Stimulated activated CD8-positive, alpha-beta memory T cell treated with anti-CD3 and anti-CD28 coated beads, Interleukin-12 subunit alpha, Interleukin-12 subunit beta, amount 100 ng/mL, for 1 hour (primary cell): ENCODE results near the gene PDGFA.

ENCODE experiments used
- DNase-seq: peaks from one replicate; pipeline ENCODE4 v3.0.0-alpha.2; 2020; ENCODE audit warnings: low read depth

Gene PDGFA

GRCh38 chr7:503575-504111 lies 16.0 kb downstream of the PDGFA start:
- DNase-seq, result no peak

DNA sequence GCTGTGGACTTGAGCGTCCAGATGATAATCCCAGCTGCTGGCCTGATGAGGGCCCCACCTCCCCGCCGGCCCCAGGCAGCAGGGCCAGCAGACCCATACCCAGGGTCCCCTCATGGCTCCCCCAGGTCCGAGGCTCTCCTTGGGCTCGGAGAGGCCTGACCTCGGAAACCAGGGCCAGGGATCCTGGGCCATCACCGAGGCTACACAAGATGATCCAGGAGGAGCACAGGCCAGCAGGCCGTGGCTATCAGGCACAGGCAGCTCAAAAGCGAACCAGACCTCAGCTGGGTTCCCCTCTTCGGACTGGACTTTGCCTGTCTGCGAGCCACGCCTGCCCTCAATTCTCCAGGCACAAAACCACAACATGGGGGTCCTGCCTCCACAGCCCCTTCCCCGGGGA lies 17.4 kb downstream of the PDGFA start:
- DNase-seq, result no peak

DNA sequence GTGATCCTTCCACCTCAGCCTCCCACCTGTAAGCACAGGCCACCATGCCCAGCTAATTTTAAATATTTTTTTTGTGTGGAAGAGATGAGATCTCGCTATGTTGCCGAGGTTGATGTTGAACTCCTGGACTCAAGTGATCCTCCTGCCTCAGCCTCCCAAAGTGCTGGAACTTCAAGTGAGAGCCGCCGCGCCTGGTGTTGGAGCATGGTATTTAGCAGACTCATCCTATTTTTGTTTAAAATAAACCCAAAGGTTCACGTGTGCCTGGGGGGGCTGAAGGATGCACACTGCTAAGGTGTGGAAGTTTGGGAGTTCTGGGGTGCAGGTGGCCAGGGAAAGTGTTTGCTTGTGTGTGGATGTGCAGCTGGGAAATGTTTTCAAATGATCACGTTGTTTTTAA lies 18.1 kb downstream of the PDGFA start:
- DNase-seq, result no peak

- DNase-seq, result no peak
These were observed 18.9 kb downstream of the PDGFA start for GRCh38 chr7:500521-501420.

GRCh38 chr7:499853-500485 lies 19.7 kb downstream of the PDGFA start:
- no peak for DNase-seq

GRCh38 chr7:498678-499641 lies 20.7 kb downstream of the PDGFA start:
- DNase-seq, result no peak

DNA sequence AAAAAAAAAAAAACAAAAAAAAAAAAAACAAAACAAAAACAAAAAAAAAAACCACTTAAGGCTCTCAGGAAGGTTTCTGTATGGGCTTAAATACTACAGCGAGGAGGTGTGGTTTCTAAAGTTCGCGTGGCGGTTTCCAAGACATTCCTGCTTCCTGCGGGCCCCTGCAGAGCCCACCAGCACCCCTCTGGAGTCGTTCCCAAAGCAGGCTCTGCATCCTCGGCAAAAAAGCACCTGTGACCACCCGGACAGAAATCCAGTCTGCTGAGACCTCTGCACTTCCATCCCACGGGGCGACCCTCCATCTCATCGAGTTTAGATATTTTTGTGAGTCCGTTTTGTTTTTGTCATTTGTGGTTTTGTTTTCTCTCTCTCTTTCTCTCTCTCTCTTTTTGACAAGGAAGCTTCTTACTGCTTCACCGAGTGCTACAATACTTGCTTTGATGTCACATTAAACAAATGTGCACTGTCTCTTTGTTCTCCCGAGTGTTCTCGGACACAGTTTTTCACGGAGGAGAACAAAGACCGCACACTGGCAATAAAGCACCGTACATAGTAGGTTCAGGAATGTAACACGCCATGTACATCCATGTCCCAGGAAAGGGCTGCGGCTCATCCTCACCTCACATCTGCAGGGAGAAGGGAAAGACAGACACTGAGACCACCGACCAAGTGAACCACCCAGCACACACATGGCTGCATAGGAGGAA lies 21.5 kb downstream of the PDGFA start:
- DNase-seq, result no peak

GRCh38 chr7:497346-497745 lies 22.3 kb downstream of the PDGFA start:
- DNase-seq, result no peak

GRCh38 chr7:496528-497295 lies 22.9 kb downstream of the PDGFA start:
- DNase-seq, result no peak

DNA sequence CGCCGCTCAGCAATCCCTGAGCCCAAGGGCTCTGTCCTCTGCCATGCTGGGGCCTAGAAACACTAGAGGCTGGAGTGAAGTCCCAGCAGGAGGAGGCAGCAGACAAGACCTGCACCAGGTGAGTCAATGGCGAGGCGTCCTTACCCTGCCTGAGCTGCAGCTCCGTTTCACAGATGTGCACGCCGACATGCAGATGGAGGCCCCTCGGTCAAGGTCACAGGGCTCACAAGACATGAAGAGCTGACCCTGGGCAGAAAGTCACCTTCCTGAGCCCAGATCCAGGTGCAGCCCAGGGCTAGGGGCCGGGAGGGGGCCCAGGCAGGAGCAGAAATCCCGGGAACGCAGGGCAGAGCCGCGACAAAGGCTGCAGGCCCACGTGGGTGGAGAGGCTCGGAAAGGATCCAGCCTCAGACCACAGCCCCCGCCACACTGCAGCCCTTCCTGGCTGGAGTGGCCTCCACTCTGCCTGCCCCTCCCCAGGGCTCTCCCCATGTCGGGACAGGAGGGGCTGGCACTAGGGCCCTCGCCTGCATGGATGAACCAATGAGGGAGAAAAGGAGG lies 23.8 kb downstream of the PDGFA start:
- DNase-seq, result no peak

- no peak for DNase-seq
These were observed 24.3 kb downstream of the PDGFA start for GRCh38 chr7:495326-495725.

GRCh38 chr7:494906-495305 lies 24.7 kb downstream of the PDGFA start:
- no peak for DNase-seq

- no peak for DNase-seq
These were observed 25.4 kb downstream of the PDGFA start for GRCh38 chr7:494259-494687.

GRCh38 chr7:493661-494251 lies 25.9 kb downstream of the PDGFA start:
- no peak for DNase-seq

DNA sequence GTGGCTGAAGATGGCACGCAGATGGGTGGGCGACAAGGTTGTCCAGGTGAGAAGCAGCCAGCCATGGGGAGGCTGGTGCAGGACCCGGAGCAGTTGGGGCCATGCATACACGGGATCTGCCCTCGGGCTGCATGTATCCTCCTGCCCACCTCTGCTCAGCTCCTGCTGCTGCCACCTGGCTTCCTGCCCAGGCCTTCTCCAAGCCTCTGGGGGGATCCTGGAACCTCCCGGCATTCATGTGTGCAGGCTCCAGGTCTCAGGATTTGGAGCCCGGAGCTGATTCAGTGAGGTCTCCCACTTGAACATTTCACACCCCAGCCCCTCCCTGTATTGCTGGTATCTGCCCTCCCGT lies 27.0 kb downstream of the PDGFA start:
- no peak for DNase-seq

DNA sequence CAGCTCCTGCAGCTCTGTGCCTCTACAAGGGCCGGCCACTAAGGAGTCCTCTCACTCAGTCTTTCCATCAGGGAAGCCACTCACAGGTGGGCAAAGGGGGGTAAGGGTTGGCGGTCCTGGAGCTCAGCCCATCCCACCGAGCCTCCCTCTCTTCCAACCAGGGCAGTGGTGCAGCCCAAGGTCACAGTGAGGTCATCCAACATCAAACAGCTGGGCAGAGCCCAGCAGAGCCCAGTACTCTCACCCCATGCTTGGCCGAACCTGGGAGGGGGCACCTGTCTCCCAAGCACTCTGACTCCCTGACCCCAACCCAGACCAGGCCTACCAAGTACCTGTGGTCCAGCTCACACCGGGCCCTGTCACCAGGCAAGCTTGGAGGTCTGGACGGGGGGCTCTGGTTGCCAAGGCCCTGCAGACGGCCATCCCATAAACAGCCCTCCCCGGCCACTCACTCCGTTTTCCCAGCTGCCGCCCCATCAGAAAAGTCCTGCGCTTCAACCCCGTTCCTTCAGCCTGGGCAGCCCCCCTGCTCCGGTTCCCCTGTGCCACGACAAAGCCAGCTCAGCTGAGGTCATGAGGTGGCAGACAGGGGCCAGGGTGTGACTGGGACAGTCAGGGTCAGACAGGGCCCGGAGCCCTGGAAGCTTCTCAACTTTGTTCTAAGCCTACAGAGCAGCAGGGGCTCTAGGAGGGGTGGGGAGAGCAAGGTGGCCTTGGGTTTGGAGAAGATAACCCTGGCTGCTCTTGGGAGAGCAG lies 27.5 kb downstream of the PDGFA start:
- DNase-seq, result no peak

- no peak for DNase-seq
These were observed 28.2 kb downstream of the PDGFA start for GRCh38 chr7:491292-491957.

DNA sequence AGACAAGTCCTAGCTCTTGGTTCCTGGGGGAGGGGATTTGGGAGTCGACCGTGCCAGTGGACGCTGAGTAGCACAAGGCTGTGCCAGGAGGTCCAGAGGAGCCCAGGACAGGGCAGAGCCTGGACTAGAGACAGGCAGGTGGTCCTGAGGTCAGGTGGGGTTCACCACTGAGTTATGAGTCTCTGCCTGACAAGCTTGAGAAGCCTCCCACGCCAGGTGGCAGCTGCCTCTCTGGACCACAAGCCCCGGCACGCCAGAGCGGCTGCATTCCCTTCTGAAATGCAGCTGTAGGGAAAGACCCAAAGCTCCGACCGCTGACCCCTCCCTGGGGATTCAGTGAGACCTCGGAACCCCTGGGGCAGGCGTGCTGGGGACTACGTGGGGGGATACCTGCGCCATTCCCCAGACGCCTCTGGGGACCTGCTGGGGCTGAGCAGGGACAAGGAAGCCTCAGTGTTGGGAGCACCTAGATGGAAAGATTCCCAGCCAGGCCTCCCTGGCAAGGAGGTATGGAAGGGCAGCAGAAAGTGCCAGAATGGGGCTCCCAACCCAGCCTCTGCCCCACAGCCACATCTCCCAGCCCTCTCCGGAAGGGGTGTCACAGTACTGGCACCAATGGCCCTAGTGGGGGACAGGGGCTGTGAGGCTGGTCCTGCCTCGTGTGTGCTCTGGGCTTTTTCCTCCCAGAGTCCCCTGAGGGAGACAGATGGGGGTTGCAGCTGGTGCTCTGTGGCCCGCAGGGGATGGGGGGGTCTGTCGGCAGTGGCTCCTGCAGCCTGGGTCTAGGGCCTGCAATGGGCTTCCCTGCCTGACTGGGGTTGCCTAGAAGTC lies 29.0 kb downstream of the PDGFA start:
- DNase-seq, result no peak
